ENCODE measurements around the gene MLIP. TPM values are rescaled to one million over a fixed set of nuclear protein-coding genes. Genes with fewer than 3 reads are reported as not detected.

MLIP gene
- total RNA-seq, 4 donors from 2014 or later = 0.64 to 4.3 (median 2.5) TPM

GRCh38 chr6:54315656-54316055 lies 204.4 kb downstream of the MLIP start:
- no peak for TF ChIP-seq POLR2A (IDR thresholded peaks at IDR 0.05)
- TF ChIP-seq, protein P1, sequence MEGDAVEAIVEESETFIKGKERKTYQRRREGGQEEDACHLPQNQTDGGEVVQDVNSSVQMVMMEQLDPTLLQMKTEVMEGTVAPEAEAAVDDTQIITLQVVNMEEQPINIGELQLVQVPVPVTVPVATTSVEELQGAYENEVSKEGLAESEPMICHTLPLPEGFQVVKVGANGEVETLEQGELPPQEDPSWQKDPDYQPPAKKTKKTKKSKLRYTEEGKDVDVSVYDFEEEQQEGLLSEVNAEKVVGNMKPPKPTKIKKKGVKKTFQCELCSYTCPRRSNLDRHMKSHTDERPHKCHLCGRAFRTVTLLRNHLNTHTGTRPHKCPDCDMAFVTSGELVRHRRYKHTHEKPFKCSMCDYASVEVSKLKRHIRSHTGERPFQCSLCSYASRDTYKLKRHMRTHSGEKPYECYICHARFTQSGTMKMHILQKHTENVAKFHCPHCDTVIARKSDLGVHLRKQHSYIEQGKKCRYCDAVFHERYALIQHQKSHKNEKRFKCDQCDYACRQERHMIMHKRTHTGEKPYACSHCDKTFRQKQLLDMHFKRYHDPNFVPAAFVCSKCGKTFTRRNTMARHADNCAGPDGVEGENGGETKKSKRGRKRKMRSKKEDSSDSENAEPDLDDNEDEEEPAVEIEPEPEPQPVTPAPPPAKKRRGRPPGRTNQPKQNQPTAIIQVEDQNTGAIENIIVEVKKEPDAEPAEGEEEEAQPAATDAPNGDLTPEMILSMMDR (IDR thresholded peaks at IDR 0.05) = no peak
- Histone ChIP-seq H3K36me3 (no peaks in the 10 kb centered on the region), H3K9me3 (no peaks in the 10 kb centered on the region), H3K4me3 (no peak overlapping the region), H3K27ac (no peak overlapping the region), H3K4me1 (no peaks in the 10 kb centered on the region), H3K27me3 (no peaks in the 10 kb centered on the region)
- intact Hi-C loops (cut with DNase I) = no loop called here
- 53 to 59% methylated on average over 4 of the region's 4 CpGs for WGBS, 2 donors
- no peak for DNase-seq

Other genes starting within 250 kb of the MLIP start
- not detected for gene TINAG, start 197.0 kb downstream of the MLIP start, total RNA-seq